Anterior cingulate cortex (tissue), 58 donors: ENCODE data around the gene PPP1R3E.

Experiments used
- DNase-seq, 58 donors: peaks; one replicate each; lab custom pipeline; 2025; lab: John Stamatoyannopoulos, UW

The PPP1R3E gene

GRCh38 chr14:23323838-23324454 lies 21.3 kb upstream of the PPP1R3E start:
- no peak for DNase-seq

- DNase-seq, result no peak
These were observed 20.2 kb upstream of the PPP1R3E start for GRCh38 chr14:23322568-23323517.

GRCh38 chr14:23321572-23322547 lies 19.2 kb upstream of the PPP1R3E start:
- peak in 18 of 58 donors; percentile 25 to 81 (median 58) for DNase-seq

GRCh38 chr14:23320584-23321571 lies 18.2 kb upstream of the PPP1R3E start, which contains the start of gene PABPN1:
PABPN1 (plus strand) TSS chr14:23321457; CDS start chr14:23321470, 13 bp downstream.
- DNase-seq, result peak; percentile 85 to 100 (median 99)

- no peak for DNase-seq
These were observed 17.3 kb upstream of the PPP1R3E start for GRCh38 chr14:23319746-23320583.

GRCh38 chr14:23316300-23316699 lies 13.6 kb upstream of the PPP1R3E start:
- no peak for DNase-seq

- DNase-seq, result no peak
These were observed 7.9 kb upstream of the PPP1R3E start for GRCh38 chr14:23310546-23310945.

- DNase-seq, result no peak
These were observed 6.2 kb upstream of the PPP1R3E start for GRCh38 chr14:23308721-23309445.

GRCh38 chr14:23307687-23308644 lies 5.3 kb upstream of the PPP1R3E start:
- DNase-seq, result no peak

- DNase-seq, result no peak
These were observed 4.5 kb upstream of the PPP1R3E start for GRCh38 chr14:23307146-23307530.

GRCh38 chr14:23306412-23307145 lies 3.9 kb upstream of the PPP1R3E start, which contains the start of gene BCL2L2:
BCL2L2 (plus strand) TSS chr14:23306833; CDS start chr14:23307768, 935 bp downstream.
- peak; percentile 31 to 93 (median 88) for DNase-seq

GRCh38 chr14:23301969-23302289 lies 730 bp downstream of the PPP1R3E start:
- peak in 1 of 58 donors; percentile 86 for DNase-seq

GRCh38 chr14:23301288-23301968 lies 1.2 kb downstream of the PPP1R3E start:
- DNase-seq, result peak; percentile 90 to 100 (median 98)

GRCh38 chr14:23300687-23301223 lies 1.9 kb downstream of the PPP1R3E start:
- peak in 17 of 58 donors; percentile 21 to 68 (median 52) for DNase-seq
